ENCODE measurements around the gene ABCG1.

Gene ABCG1

GRCh38 chr21:42232176-42232825, 13.4 kb downstream of the ABCG1 start:
- no peak for DNase-seq (ENCODE audit: low read depth)

GRCh38 chr21:42233067-42233961, 14.4 kb downstream of the ABCG1 start:
- DNase-seq (ENCODE audit: low read depth) = peak; percentile 78

- DNase-seq (ENCODE audit: low read depth) = no peak
Observed at GRCh38 chr21:42234041-42234440, 15.1 kb downstream of the ABCG1 start.

GRCh38 chr21:42234464-42235241, 15.7 kb downstream of the ABCG1 start:
- DNase-seq (ENCODE audit: low read depth) = peak; percentile 83

GRCh38 chr21:42235593-42235992, 16.7 kb downstream of the ABCG1 start:
- no peak for DNase-seq (ENCODE audit: low read depth)

GRCh38 chr21:42236014-42236413, 17.1 kb downstream of the ABCG1 start:
- no peak for DNase-seq (ENCODE audit: low read depth)

GRCh38 chr21:42236693-42237092, 17.8 kb downstream of the ABCG1 start:
- no peak for DNase-seq (ENCODE audit: low read depth)

GRCh38 chr21:42237161-42237560, 18.2 kb downstream of the ABCG1 start:
- no peak for DNase-seq (ENCODE audit: low read depth)

GRCh38 chr21:42237577-42237976, 18.6 kb downstream of the ABCG1 start:
- DNase-seq (ENCODE audit: low read depth) = no peak

GRCh38 chr21:42238185-42238934, 19.4 kb downstream of the ABCG1 start:
- peak; percentile 56 for DNase-seq (ENCODE audit: low read depth)

GRCh38 chr21:42239556-42239955, 20.6 kb downstream of the ABCG1 start:
- no peak for DNase-seq (ENCODE audit: low read depth)

GRCh38 chr21:42239973-42240372, 21.0 kb downstream of the ABCG1 start:
- no peak for DNase-seq (ENCODE audit: low read depth)

- no peak for DNase-seq (ENCODE audit: low read depth)
Observed at GRCh38 chr21:42242611-42243010, 23.7 kb downstream of the ABCG1 start.

GRCh38 chr21:42243026-42243425, 24.1 kb downstream of the ABCG1 start:
- DNase-seq (ENCODE audit: low read depth) = no peak

- no peak for DNase-seq (ENCODE audit: low read depth)
Observed at GRCh38 chr21:42245331-42246193, 26.6 kb downstream of the ABCG1 start.

- DNase-seq (ENCODE audit: low read depth) = no peak
Observed at GRCh38 chr21:42247716-42248115, 28.8 kb downstream of the ABCG1 start.

GRCh38 chr21:42248241-42248640, 29.3 kb downstream of the ABCG1 start:
- DNase-seq (ENCODE audit: low read depth) = no peak

- no peak for DNase-seq (ENCODE audit: low read depth)
Observed at GRCh38 chr21:42248783-42249597, 30.1 kb downstream of the ABCG1 start.

GRCh38 chr21:42250422-42251403, 31.8 kb downstream of the ABCG1 start:
- no peak for DNase-seq (ENCODE audit: low read depth)

All from T follicular helper cell (primary cell).